GM12864 (cell line): Measurements from ENCODE around the gene SFT2D3.

Experiments used
- DNase-seq: peaks from one replicate; pipeline ENCODE4 v3.0.0-alpha.2; 2011; ENCODE audit warnings: low read depth
- H3K4me3 ChIP-seq: 2 replicates; pipeline ENCODE4 v1.5.1; 2011; ENCODE audit warnings: mild to moderate bottlenecking, low read depth, low read length, control low read depth
- CTCF ChIP-seq: IDR thresholded peaks from 2 replicates; pipeline ENCODE4 v1.5.1; 2011; ENCODE audit warnings: low read depth, mild to moderate bottlenecking, moderate library complexity, low read length, control low read depth, inconsistent platforms; ENCODE audit errors: missing control alignments

The SFT2D3 gene

GRCh38 chr2:127672341-127673224 is 28.7 kb upstream of the SFT2D3 start:
- H3K4me3 ChIP-seq, result no peak overlapping the region
- TF ChIP-seq CTCF, result no peak
- DNase-seq, result no peak

- no peak overlapping the region for H3K4me3 ChIP-seq
- no peak for DNase-seq
- no peak for TF ChIP-seq CTCF
Observed at GRCh38 chr2:127673291-127674069, 27.8 kb upstream of the SFT2D3 start.

GRCh38 chr2:127674241-127675209 is 26.8 kb upstream of the SFT2D3 start:
- no peak overlapping the region for H3K4me3 ChIP-seq
- no peak for DNase-seq
- no peak for TF ChIP-seq CTCF

- TF ChIP-seq CTCF, result no peak
- DNase-seq, result no peak
- no peak within 1 kb of the TSS for H3K4me3 ChIP-seq
Observed at GRCh38 chr2:127675331-127676261, 25.7 kb upstream of the SFT2D3 start, which contains the start of gene LIMS2. Gene LIMS2, minus strand, starts transcription at chr2:127675530. Its CDS starts 506 bp downstream, at chr2:127675024.

- TF ChIP-seq CTCF, result no peak
- DNase-seq, result no peak
- H3K4me3 ChIP-seq, result no peak overlapping the region
Observed at GRCh38 chr2:127676906-127677305, 24.4 kb upstream of the SFT2D3 start.

- no peak for TF ChIP-seq CTCF
- DNase-seq, result no peak
Observed at GRCh38 chr2:127678531-127678930, 22.8 kb upstream of the SFT2D3 start.

More at GRCh38 chr2:127678531-127678930, 22.8 kb upstream of the SFT2D3 start:
- no peak overlapping the region for H3K4me3 ChIP-seq
